GM12801 (cell line): ENCODE measurements around the gene RMP24.

ENCODE experiments used
- TF ChIP-seq, protein P1 (sequence below): IDR thresholded peaks from one replicate; pipeline ENCODE4 v1.5.1; 2011; ENCODE audit warnings: control low read depth; ENCODE audit not compliant: insufficient read length; ENCODE audit errors: extremely low read depth

Gene RMP24

DNA sequence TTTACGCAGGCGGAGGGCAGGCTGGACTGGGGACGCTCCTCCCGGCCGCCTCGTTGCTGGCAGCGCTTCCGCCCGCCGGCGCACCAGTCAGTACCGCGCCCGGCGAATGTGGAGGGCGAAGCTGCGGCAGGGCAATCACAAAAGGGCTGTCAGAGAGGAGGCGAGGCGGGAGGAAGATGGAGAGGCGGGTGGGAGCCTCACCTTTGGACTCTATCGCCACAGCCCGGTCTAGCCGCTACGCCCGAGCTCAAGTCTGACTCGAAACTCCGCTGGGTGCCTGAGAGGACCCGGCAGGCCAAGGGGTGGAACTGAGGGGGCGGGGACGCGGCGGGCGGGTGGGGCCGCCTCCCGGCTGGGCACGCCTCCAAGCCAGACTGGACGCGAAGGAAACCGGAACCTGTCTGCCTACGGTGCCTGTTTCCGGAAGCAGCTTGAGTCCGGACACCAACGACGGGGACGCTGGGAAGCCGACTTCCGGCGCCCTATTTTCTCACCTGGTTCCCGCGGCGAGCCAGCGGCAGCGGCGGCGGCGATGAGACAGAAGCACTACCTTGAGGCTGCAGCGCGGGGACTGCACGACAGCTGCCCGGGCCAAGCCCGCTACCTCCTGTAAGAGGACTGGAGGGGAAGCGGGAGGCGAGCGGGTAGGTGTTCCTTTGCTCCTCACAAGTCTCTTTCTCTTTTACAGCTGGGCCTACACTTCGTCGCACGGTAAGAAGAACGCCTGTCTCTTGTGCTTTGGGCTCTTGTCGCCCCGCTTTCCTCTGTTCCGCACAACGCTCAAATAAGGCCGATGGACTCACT is at the start of gene RMP24:
RMP24 (plus strand) TSS at position 483 of the 804 bp plus-strand sequence.
- TF ChIP-seq, protein P1, sequence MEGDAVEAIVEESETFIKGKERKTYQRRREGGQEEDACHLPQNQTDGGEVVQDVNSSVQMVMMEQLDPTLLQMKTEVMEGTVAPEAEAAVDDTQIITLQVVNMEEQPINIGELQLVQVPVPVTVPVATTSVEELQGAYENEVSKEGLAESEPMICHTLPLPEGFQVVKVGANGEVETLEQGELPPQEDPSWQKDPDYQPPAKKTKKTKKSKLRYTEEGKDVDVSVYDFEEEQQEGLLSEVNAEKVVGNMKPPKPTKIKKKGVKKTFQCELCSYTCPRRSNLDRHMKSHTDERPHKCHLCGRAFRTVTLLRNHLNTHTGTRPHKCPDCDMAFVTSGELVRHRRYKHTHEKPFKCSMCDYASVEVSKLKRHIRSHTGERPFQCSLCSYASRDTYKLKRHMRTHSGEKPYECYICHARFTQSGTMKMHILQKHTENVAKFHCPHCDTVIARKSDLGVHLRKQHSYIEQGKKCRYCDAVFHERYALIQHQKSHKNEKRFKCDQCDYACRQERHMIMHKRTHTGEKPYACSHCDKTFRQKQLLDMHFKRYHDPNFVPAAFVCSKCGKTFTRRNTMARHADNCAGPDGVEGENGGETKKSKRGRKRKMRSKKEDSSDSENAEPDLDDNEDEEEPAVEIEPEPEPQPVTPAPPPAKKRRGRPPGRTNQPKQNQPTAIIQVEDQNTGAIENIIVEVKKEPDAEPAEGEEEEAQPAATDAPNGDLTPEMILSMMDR, result no peak

DNA sequence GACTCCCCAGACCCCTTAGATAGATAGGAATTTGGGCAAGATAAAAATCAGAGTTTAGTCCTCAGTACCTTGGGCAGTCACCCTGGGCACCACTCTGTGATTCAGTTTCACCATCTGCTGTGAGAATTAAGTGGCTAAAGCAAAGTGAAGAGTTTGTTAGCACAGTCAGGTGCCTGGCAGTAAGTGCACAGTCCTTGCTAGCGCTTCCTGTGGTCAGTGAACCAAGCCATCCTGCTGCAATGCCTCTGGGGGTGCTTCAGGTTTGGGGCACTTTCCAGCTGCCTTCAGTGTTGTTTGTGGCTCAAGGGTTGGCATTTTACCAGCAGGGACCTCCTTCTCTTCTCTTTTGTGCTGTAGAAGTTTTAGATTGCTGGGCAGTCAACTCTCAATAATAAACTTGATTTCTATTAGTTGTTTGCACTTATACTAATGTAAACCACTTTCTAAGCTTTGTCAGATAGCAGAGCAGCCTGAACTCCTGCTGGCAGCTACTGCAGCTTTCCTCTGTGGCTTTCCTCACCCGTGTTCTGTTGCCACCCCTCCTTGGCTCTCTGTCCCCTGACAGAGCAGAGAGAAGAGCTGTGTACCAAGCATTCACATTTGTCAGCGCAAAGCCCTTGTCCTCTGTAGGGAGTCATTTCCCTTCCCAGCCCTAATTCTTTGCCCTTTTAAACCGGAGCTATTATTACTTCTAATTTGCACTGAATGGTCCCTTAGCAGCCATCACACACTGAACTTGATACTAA is 48.4 kb upstream of the RMP24 start:
- TF ChIP-seq, protein P1, result no peak

DNA sequence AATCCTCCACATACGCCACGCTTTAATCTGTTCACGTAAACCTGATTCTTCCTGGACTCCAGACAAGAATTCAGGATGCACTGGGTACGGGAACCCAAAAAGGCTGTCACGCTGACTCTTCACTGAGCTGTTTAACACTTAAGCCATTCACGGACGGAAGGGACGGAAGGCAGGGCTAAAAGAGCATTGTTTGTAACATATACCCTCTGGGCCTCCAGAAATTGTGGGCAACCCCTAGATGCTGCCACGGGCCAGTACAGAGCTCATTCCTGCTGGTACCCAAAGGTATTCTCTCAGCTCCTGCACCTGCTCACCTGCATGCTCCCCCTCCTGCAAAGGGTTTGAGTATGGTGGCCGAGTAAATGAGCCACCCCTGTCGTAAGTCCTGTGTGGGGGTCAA is 45.6 kb upstream of the RMP24 start:
- TF ChIP-seq, protein P1, result no peak

DNA sequence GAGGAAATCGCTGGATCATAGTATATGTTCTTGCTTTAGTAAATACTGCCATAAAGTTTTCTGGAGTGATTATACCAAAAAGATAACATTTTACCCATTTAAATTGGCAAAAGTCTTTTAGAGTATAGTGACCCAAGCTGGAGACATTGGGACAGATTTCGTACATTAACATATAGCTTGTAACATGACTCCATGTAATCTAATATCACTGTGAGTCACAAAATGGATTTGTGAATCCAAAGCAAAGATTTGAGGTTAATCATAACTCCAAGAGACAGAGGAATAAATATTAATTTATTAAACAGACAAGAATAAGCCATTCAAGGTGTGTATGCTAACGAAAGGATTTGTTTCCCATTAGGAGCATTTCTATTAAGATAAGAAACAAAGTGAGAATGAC is 45.0 kb upstream of the RMP24 start:
- TF ChIP-seq, protein P1, result no peak

DNA sequence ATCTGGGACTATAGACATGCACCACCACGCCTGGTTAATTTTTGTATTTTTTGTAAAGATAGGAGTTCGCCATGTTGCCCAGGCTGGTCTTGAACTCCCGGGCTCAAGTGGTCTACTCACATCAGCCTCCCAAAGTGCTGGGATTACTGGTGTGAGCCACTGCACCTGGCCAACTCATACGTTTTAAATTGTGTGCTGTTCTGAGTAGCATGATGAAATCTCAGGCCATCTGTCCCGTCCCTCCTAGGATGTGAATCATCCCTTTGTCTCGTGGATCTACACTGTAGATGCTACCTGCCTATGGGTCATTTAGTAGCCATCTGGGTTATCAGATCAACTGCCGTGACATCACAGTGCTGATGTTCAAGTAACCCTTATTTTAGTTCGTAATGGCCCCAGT is 38.5 kb upstream of the RMP24 start:
- TF ChIP-seq, protein P1, result no peak

DNA sequence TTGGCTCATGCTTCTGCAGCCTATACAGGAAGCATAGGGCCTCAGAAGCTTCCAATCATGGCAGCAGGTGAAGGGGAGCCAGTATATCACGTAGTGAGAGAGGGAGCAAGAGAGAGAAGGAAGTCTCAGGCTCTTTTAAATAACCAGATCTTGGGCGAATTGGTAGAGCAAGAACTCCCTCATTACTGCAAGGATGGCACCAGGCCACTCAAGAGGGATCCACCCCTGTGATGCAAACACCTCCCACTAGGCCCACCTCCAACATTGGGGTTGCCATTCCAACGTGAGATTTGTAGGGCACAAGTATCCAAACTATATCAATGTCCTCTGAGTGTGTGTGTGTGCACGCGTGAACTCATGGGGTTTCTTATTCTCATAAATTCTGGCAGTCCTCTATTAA is 37.6 kb upstream of the RMP24 start:
- TF ChIP-seq, protein P1, result no peak

DNA sequence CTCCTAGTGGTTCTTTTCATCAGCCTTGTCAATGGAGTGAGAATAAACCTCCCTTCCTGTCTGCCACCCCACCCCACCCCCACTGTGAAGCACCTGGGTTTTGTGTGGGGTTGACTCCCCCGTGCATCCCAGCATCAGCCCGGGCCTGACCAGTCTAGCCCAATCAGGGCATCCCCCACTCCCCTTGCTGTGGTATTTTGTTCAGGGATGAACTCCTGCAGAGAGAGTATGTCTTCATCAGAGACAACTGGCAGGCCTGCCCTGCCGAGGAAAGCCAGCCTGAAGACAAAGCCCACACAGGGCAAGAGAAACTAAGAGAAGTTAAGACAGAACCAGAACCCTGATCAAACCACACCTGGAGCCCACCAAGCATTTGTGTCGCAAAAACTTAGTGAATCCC is 36.7 kb upstream of the RMP24 start:
- TF ChIP-seq, protein P1, result no peak
